Neural cell (in vitro differentiated cells): ENCODE results near the gene KCTD13. TPM values are rescaled to one million over a fixed set of nuclear protein-coding genes. Genes with fewer than 3 reads are reported as not detected.
A peak's percentile ranks its signal among the peaks of the same experiment; 100 is the strongest.

Source experiments
- H2AFZ ChIP-seq: fragments of 200-600, 300-800 bp; sonication (generic), shearing (Covaris generic); 2 replicates; pipeline ENCODE4 v1.6.0; 2014; ENCODE audit warnings: low read depth, mild to moderate bottlenecking, antibody characterized with exemption, low read length, moderate library complexity
- H3F3A ChIP-seq: fragments of 200-600 bp; shearing (Covaris generic); 2 replicates; pipeline ENCODE4 v1.6.1; 2016; ENCODE audit warnings: mild to moderate bottlenecking, moderate library complexity, mixed read lengths, antibody characterized with exemption, low read length; ENCODE audit not compliant: insufficient read depth, poor library complexity, severe bottlenecking
- H3K27ac ChIP-seq: fragments of 200-600, 300-800 bp; sonication (generic), shearing (Covaris generic); 2 replicates; pipeline ENCODE4 v1.5.1; 2014; ENCODE audit warnings: mild to moderate bottlenecking, low read length, moderate library complexity
- H3K27me3 ChIP-seq: fragments of 300-800, 200-600 bp; sonication (generic), shearing (Covaris generic); 2 replicates; pipeline ENCODE4 v1.6.0; 2014; ENCODE audit warnings: mild to moderate bottlenecking, low read depth, low read length, moderate library complexity; ENCODE audit not compliant: insufficient read depth
- H3K36me3 ChIP-seq: fragments of 300-800, 200-600 bp; sonication (generic), shearing (Covaris generic); 2 replicates; pipeline ENCODE4 v1.5.1; 2014; ENCODE audit warnings: mild to moderate bottlenecking, antibody characterized with exemption, low read length, moderate library complexity; ENCODE audit not compliant: insufficient read depth
- H3K4me2 ChIP-seq: fragments of 300-800, 200-600 bp; sonication (generic), shearing (Covaris generic); 2 replicates; pipeline ENCODE4 v1.6.0; 2014; ENCODE audit warnings: mild to moderate bottlenecking, low read length
- H3K4me3 ChIP-seq: fragments of 300-800, 200-600 bp; sonication (generic), shearing (Covaris generic); 2 replicates; pipeline ENCODE4 v1.5.1; 2014; ENCODE audit warnings: mild to moderate bottlenecking, low read length, moderate library complexity
- H3K79me2 ChIP-seq: fragments of 200-600 bp; shearing (Covaris generic); replicated peaks from 2 replicates; pipeline ENCODE4 v1.6.0; 2014; ENCODE audit warnings: mild to moderate bottlenecking, low read length, moderate library complexity; ENCODE audit not compliant: insufficient read depth
- H3K9ac ChIP-seq: fragments of 300-800, 200-600 bp; sonication (generic), shearing (Covaris generic); 2 replicates; pipeline ENCODE4 v1.6.1; 2016; ENCODE audit warnings: mild to moderate bottlenecking, low read length, mixed read lengths
- H3K9me2 ChIP-seq: fragments of 200-600 bp; shearing (Covaris generic); 2 replicates; pipeline ENCODE4 v1.6.1; 2016; ENCODE audit warnings: mild to moderate bottlenecking, low read length, mixed read lengths; ENCODE audit not compliant: insufficient read depth
- H3K9me3 ChIP-seq: fragments of 200-600, 300-800 bp; sonication (generic), shearing (Covaris generic); 2 replicates; pipeline ENCODE4 v1.6.1; 2016; ENCODE audit warnings: mild to moderate bottlenecking, mixed run types, low read length, moderate library complexity, mixed read lengths
- H4K20me1 ChIP-seq: fragments of 200-600 bp; shearing (Covaris generic); 2 replicates; pipeline ENCODE4 v1.6.1; 2016; ENCODE audit warnings: mild to moderate bottlenecking, mixed run types; ENCODE audit not compliant: insufficient read depth
- EP300 ChIP-seq: fragments of 450-650 bp; conservative IDR thresholded peaks from 2 replicates; pipeline ENCODE4 v1.6.1; 2014; ENCODE audit warnings: antibody characterized with exemption, mild to moderate bottlenecking, moderate library complexity; ENCODE audit not compliant: poor library complexity, severe bottlenecking
- EZH2 ChIP-seq: fragments of 200-600, 300-800 bp; shearing (Covaris generic), sonication (generic); IDR thresholded peaks from 2 replicates; pipeline ENCODE4 v1.6.1; 2014; ENCODE audit warnings: antibody characterized with exemption, low read length, borderline replicate concordance, mild to moderate bottlenecking; ENCODE audit not compliant: insufficient read depth, poor library complexity, severe bottlenecking
- MXI1 ChIP-seq: fragments of 450-650 bp; conservative IDR thresholded peaks from 2 replicates; pipeline ENCODE4 v1.6.1; 2014; ENCODE audit warnings: antibody characterized with exemption, mild to moderate bottlenecking; ENCODE audit not compliant: poor library complexity, severe bottlenecking
- POLR2AphosphoS5 ChIP-seq: IDR thresholded peaks from 2 replicates; pipeline ENCODE4 v1.6.1; 2012
- RAD21 ChIP-seq: fragments of 450-650 bp; conservative IDR thresholded peaks from 2 replicates; pipeline ENCODE4 v1.6.1; 2014; ENCODE audit warnings: antibody characterized with exemption, mild to moderate bottlenecking, moderate library complexity
- SMC3 ChIP-seq: fragments of 450-650 bp; conservative IDR thresholded peaks from 2 replicates; pipeline ENCODE4 v1.6.1; 2014; ENCODE audit warnings: antibody characterized with exemption, mild to moderate bottlenecking, moderate library complexity; ENCODE audit not compliant: poor library complexity
- TAF1 ChIP-seq: IDR thresholded peaks from 2 replicates; pipeline ENCODE4 v1.6.1; 2012; ENCODE audit warnings: low read depth
- polyA plus RNA-seq: library from polyadenylated mRNA; depleted of rRNA; stranded (reverse); fragments of >200 nt; gene quantifications from 2 replicates; pipeline ENCODE4 v1.2.3, GENCODE V29; 2014
- TF ChIP-seq, protein P1 (sequence below): IDR thresholded peaks from 2 replicates; pipeline ENCODE4 v1.6.1; 2012; ENCODE audit warnings: borderline replicate concordance
- TF ChIP-seq, protein P2 (sequence below): fragments of 450-650 bp; IDR thresholded peaks from 2 replicates; pipeline ENCODE4 v1.5.1; 2014; ENCODE audit warnings: antibody characterized with exemption, mild to moderate bottlenecking, moderate library complexity; ENCODE audit not compliant: poor library complexity, severe bottlenecking

KCTD13 gene
- polyA plus RNA-seq, 1 donor from 2014 or later = 55.0 TPM

DNA sequence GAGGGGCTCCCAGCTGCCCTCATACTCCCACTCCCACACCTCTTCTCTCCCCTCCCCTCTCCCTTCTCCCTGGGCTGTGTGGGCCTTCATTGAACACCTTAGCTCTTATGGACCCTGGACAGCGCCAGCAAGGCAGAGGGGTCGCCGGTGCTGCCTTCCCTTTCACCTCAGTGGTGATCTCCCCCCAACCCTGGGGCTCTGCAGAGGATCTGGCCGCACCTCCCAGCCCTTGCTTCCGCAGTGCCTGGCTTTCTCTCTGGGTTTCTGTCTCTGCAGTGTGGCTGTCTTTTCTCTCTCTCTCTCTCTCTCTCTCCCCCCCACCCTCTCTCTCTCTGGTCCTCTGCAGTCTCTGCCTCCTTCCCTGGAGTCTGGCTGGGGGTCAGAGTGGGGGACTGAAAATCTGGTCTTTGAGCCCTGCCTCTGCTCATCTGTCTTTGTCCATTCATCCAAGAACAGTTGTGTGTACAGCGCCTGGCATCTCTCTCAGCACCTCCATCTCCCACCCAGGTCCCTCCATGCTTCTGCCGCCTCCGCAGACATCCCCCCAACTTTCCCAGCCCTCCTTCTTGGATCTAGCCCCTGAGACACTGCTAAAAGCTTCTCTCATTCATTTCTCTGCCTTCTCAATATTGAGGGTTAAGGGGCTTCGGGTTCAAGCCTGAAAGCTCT lies 27.8 kb downstream of the KCTD13 start:
- no peak overlapping the region for H2AFZ ChIP-seq
- H3K4me2 ChIP-seq = peak overlapping the region; percentile 94
- H3K9ac ChIP-seq = peak overlapping the region; percentile 98

DNA sequence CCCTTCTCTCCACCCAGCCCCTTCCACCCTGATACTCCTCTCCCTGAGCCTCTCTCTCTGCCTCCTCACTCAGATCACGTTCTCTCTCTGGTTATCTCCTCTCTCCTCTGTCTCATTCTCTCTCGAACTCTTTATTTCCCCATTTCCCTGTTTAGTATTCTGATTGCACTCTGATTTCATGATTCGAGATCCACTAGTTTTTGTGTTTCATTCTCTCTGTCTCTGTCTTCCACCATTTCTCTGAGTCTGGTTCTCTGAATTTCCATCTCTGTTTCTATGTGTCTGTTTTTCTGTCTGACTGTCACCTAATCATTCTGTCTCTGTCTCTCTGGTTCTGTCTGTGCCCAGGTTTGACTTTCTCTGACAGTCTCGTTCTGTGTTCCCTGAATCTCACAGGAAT lies 28.7 kb downstream of the KCTD13 start:
- Histone ChIP-seq H3K27ac (peak overlapping the region; percentile 98), H3K4me3 (peak overlapping the region; percentile 75), H3K9ac (peak overlapping the region; percentile 98), H4K20me1 (no peaks in the 10 kb centered on the region), H2AFZ (no peak overlapping the region), H3K9me3 (no peaks in the 10 kb centered on the region), H3K4me2 (peak overlapping the region; percentile 94), H3K79me2 (peaks cover 22% of the 10 kb centered on the region), H3K9me2 (no peaks in the 10 kb centered on the region), H3K27me3 (no peaks in the 10 kb centered on the region), H3K36me3 (no peaks in the 10 kb centered on the region), H3F3A (no peaks in the 10 kb centered on the region)
- TF ChIP-seq EP300 (no peak), SMC3 (no peak), POLR2AphosphoS5 (no peak), RAD21 (no peak), MXI1 (no peak), TAF1 (no peak), EZH2 (no peak)
- TF ChIP-seq, protein P1, sequence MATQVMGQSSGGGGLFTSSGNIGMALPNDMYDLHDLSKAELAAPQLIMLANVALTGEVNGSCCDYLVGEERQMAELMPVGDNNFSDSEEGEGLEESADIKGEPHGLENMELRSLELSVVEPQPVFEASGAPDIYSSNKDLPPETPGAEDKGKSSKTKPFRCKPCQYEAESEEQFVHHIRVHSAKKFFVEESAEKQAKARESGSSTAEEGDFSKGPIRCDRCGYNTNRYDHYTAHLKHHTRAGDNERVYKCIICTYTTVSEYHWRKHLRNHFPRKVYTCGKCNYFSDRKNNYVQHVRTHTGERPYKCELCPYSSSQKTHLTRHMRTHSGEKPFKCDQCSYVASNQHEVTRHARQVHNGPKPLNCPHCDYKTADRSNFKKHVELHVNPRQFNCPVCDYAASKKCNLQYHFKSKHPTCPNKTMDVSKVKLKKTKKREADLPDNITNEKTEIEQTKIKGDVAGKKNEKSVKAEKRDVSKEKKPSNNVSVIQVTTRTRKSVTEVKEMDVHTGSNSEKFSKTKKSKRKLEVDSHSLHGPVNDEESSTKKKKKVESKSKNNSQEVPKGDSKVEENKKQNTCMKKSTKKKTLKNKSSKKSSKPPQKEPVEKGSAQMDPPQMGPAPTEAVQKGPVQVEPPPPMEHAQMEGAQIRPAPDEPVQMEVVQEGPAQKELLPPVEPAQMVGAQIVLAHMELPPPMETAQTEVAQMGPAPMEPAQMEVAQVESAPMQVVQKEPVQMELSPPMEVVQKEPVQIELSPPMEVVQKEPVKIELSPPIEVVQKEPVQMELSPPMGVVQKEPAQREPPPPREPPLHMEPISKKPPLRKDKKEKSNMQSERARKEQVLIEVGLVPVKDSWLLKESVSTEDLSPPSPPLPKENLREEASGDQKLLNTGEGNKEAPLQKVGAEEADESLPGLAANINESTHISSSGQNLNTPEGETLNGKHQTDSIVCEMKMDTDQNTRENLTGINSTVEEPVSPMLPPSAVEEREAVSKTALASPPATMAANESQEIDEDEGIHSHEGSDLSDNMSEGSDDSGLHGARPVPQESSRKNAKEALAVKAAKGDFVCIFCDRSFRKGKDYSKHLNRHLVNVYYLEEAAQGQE = no peak
- TF ChIP-seq, protein P2, sequence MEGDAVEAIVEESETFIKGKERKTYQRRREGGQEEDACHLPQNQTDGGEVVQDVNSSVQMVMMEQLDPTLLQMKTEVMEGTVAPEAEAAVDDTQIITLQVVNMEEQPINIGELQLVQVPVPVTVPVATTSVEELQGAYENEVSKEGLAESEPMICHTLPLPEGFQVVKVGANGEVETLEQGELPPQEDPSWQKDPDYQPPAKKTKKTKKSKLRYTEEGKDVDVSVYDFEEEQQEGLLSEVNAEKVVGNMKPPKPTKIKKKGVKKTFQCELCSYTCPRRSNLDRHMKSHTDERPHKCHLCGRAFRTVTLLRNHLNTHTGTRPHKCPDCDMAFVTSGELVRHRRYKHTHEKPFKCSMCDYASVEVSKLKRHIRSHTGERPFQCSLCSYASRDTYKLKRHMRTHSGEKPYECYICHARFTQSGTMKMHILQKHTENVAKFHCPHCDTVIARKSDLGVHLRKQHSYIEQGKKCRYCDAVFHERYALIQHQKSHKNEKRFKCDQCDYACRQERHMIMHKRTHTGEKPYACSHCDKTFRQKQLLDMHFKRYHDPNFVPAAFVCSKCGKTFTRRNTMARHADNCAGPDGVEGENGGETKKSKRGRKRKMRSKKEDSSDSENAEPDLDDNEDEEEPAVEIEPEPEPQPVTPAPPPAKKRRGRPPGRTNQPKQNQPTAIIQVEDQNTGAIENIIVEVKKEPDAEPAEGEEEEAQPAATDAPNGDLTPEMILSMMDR = no peak

More for the DNA sequence above, 27.8 kb downstream of the KCTD13 start:
- TF ChIP-seq MXI1 = peak; percentile 61
- TF ChIP-seq POLR2AphosphoS5 = no peak
- TF ChIP-seq EZH2 = no peak
- TF ChIP-seq, protein P1 = peak; percentile 19
- H4K20me1 ChIP-seq = no peaks in the 10 kb centered on the region
- no peaks in the 10 kb centered on the region for H3K9me2 ChIP-seq
- H3K79me2 ChIP-seq = peaks cover 22% of the 10 kb centered on the region
- peak overlapping the region; percentile 75 for H3K4me3 ChIP-seq
- H3K36me3 ChIP-seq = no peaks in the 10 kb centered on the region
- H3F3A ChIP-seq = no peaks in the 10 kb centered on the region
- H3K9me3 ChIP-seq = no peaks in the 10 kb centered on the region
- H3K27ac ChIP-seq = peak overlapping the region; percentile 98
- H3K27me3 ChIP-seq = no peaks in the 10 kb centered on the region
